CD14-positive monocyte (primary cell): ENCODE data around the gene HOXA1. TPM values are rescaled to one million over a fixed set of nuclear protein-coding genes. Genes with fewer than 3 reads are reported as not detected.

Experiments used
- DNase-seq, 3 donors: peaks; one replicate each; pipeline ENCODE4 v3.0.0-alpha.2; 2011 to 2022
- H2AFZ ChIP-seq: 2 replicates; pipeline ENCODE4 v1.6.0; 2012; ENCODE audit warnings: mild to moderate bottlenecking, low read depth, low read length, inconsistent platforms; ENCODE audit not compliant: insufficient read depth, poor library complexity, severe bottlenecking
- H3K27ac ChIP-seq, 2 donors: 1 replicate in 1 of 2; 2 replicates in 1 of 2; pipeline ENCODE4 v1.5.1; 2012 to 2013; ENCODE audit warnings: low read length in 2 of 2, control low read depth in 1 of 2, inconsistent platforms in 1 of 2, low read depth in 1 of 2, mild to moderate bottlenecking in 1 of 2
- H3K27me3 ChIP-seq, 2 donors: one replicate each; pipeline versions ENCODE4 v1.6.0 to v1.6.1; 2011 to 2013; ENCODE audit warnings: low read length in 2 of 2; ENCODE audit not compliant: control insufficient read depth in 2 of 2, insufficient read depth in 2 of 2
- H3K36me3 ChIP-seq, 2 donors: replicated peaks in 1 of 2; 1 replicate in 1 of 2; 2 replicates in 1 of 2; pipeline versions ENCODE4 v1.5.1 to v1.6.1; 2012 to 2013; ENCODE audit warnings: low read length in 2 of 2, control low read depth in 1 of 2, inconsistent platforms in 1 of 2, mild to moderate bottlenecking in 1 of 2; ENCODE audit not compliant: insufficient read depth in 2 of 2, control insufficient read depth in 1 of 2
- H3K4me1 ChIP-seq, 2 donors: 1 replicate in 1 of 2; 2 replicates in 1 of 2; pipeline versions ENCODE4 v1.5.1 to v1.6.1; 2012 to 2013; ENCODE audit warnings: low read length in 2 of 2, control low read depth in 1 of 2, inconsistent platforms in 1 of 2, mild to moderate bottlenecking in 1 of 2, moderate library complexity in 1 of 2; ENCODE audit not compliant: insufficient read depth in 2 of 2, control insufficient read depth in 1 of 2
- H3K4me2 ChIP-seq: replicated peaks from 2 replicates; pipeline ENCODE3; 2012; ENCODE audit warnings: low read length, moderate library complexity, mild to moderate bottlenecking; ENCODE audit not compliant: poor library complexity, severe bottlenecking; ENCODE audit errors: extremely low read depth
- H3K4me3 ChIP-seq, 3 experiments: fragments of 200-600 bp in 1 of 3; sonication (generic) in 1 of 3; replicated peaks in 1 of 3; 1 replicate in 2 of 3; 2 replicates in 1 of 3; pipeline ENCODE4 v1.5.1; 2011 to 2013; ENCODE audit warnings: low read length in 3 of 3, mild to moderate bottlenecking in 3 of 3, control low read depth in 2 of 3, low read depth in 2 of 3, inconsistent platforms in 1 of 3, moderate library complexity in 1 of 3
- H3K79me2 ChIP-seq: 2 replicates; pipeline ENCODE4 v1.6.0; 2012; ENCODE audit warnings: mild to moderate bottlenecking, control low read depth, inconsistent platforms, low read length, moderate library complexity; ENCODE audit not compliant: insufficient read depth
- H3K9ac ChIP-seq: 2 replicates; pipeline ENCODE4 v1.6.0; 2017; ENCODE audit warnings: low read length, mild to moderate bottlenecking; ENCODE audit not compliant: insufficient read depth, poor library complexity, severe bottlenecking
- H3K9me3 ChIP-seq, 2 donors: replicated peaks in 1 of 2; 1 replicate in 1 of 2; 2 replicates in 1 of 2; pipeline versions ENCODE4 v1.5.1 to v1.6.1; 2012 to 2013; ENCODE audit warnings: low read length in 2 of 2, control low read depth in 1 of 2; ENCODE audit not compliant: control insufficient read depth in 1 of 2, insufficient read depth in 1 of 2
- H4K20me1 ChIP-seq: 2 replicates; pipeline ENCODE4 v1.6.0; 2012; ENCODE audit warnings: mild to moderate bottlenecking, low read length, control low read depth, moderate library complexity; ENCODE audit not compliant: insufficient read depth
- H3K27ac Mint-ChIP-seq, 7 donors: one replicate each; pipeline ENCODE4 v1.8.0; 2020; ENCODE audit warnings: mild to moderate bottlenecking in 7 of 7, mixed read lengths in 7 of 7, moderate library complexity in 6 of 7, inconsistent platforms in 2 of 7
- H3K27me3 Mint-ChIP-seq, 3 donors: one replicate each; pipeline ENCODE4 v1.8.0; 2021 to 2022; ENCODE audit warnings: low read depth in 3 of 3, mild to moderate bottlenecking in 3 of 3, mixed read lengths in 3 of 3, moderate library complexity in 3 of 3, inconsistent platforms in 1 of 3
- H3K36me3 Mint-ChIP-seq, 2 donors: one replicate each; pipeline ENCODE4 v1.8.0; 2020; ENCODE audit warnings: mixed read lengths in 2 of 2, inconsistent platforms in 1 of 2, mild to moderate bottlenecking in 1 of 2
- H3K4me1 Mint-ChIP-seq: one replicate; pipeline ENCODE4 v1.8.0; 2020; ENCODE audit warnings: mild to moderate bottlenecking, mixed read lengths
- H3K4me3 Mint-ChIP-seq, 2 donors: one replicate each; pipeline ENCODE4 v1.8.0; 2020; ENCODE audit warnings: mild to moderate bottlenecking in 2 of 2, mixed read lengths in 2 of 2, moderate library complexity in 1 of 2
- H3K9me3 Mint-ChIP-seq, 7 donors: one replicate each; pipeline ENCODE4 v1.8.0; 2020 to 2022; ENCODE audit warnings: mixed read lengths in 7 of 7, mild to moderate bottlenecking in 6 of 7, moderate library complexity in 6 of 7, inconsistent platforms in 2 of 7
- CTCF ChIP-seq: fragments of 200-600 bp; IDR thresholded peaks from one replicate; pipeline ENCODE4 v1.8.0; 2022; ENCODE audit warnings: antibody characterized with exemption, mild to moderate bottlenecking
- WGBS: methylation state at CpG from one replicate; pipeline ENCODE4 v1.1.5; 2013; ENCODE audit warnings: missing lambda C conversion rate; ENCODE audit not compliant: insufficient coverage; 5-methylcytosine and 5-hydroxymethylcytosine counted together
- intact Hi-C, 2 donors: fragments of 100-400 bp; cut with micrococcal nuclease; formaldehyde crosslinking; loops; one replicate each; pipeline versions ENCODE4 v1.15.0 to v1.15.1; 2023
- polyA plus RNA-seq, 3 donors: library from polyadenylated mRNA; depleted of rRNA in 1 of 3; unstranded in 2 of 3; stranded (reverse) in 1 of 3; fragments of 300-500 nt in 2 of 3; fragments of >200 nt in 1 of 3; fragmentation: Illumina TruSeq in 2 of 3; gene quantifications; 1 replicate in 2 of 3; 2 replicates in 1 of 3; pipeline ENCODE4 v1.2.3, GENCODE V29; 2012 to 2021

HOXA1 gene
- polyA plus RNA-seq, 3 donors: 0.11 to 0.37 TPM; not detected in 1

GRCh38 chr7:27097686-27098577, 2.1 kb upstream of the HOXA1 start:
- no peak for TF ChIP-seq CTCF
- peak in 1 of 3 donors; percentile 52 for DNase-seq
- Histone ChIP-seq H3K27me3 (peaks cover 53 to 82% of the 10 kb centered on the region in 2 donors), H3K36me3 (peaks cover 9 to 32% of the 10 kb centered on the region in 2 donors), H3K4me2 (peak overlapping the region; percentile 92), H3K27ac (no peak overlapping the region), H3K9ac (no peak overlapping the region), H4K20me1 (peaks cover 59% of the 10 kb centered on the region), H2AFZ (no peak overlapping the region), H3K9me3 (peaks cover 0 to 18% of the 10 kb centered on the region in 2 donors), H3K4me3 (peak overlapping the region in 2 of 3 experiments; percentile 88 to 90), H3K4me1 (peaks cover 51 to 57% of the 10 kb centered on the region in 2 donors), H3K79me2 (peaks cover 31% of the 10 kb centered on the region)
- peak overlapping the region; percentile 89 to 95 for H3K4me3 Mint-ChIP-seq
- H3K27ac Mint-ChIP-seq: peak overlapping the region in 2 of 7 donors; percentile 82 to 92
- peaks cover 73 to 88% (median 75%) of the 10 kb centered on the region in 3 donors for H3K27me3 Mint-ChIP-seq
- peaks cover 62% of the 10 kb centered on the region for H3K4me1 Mint-ChIP-seq
- H3K9me3 Mint-ChIP-seq: peaks cover 0 to 47% (median 20%) of the 10 kb centered on the region in 7 donors
- peaks cover 52 to 64% of the 10 kb centered on the region in 2 donors for H3K36me3 Mint-ChIP-seq
- intact Hi-C loops: loop anchor here (2.0 to 10.0 kb wide), 4 partner anchors 37 to 236 kb away; partner anchors contain the start of genes HOXA7 (in 1 of the 2) and SKAP2 (in 1 of the 2)
- WGBS: 22% methylated on average over 15 of the region's 35 CpGs

- peaks cover 0 to 11% of the 10 kb centered on the region in 2 donors for H3K9me3 ChIP-seq
- Mint-ChIP-seq H3K36me3 (peaks cover 52 to 61% of the 10 kb centered on the region in 2 donors), H3K27me3 (peaks cover 74 to 88% (median 76%) of the 10 kb centered on the region in 3 donors), H3K4me1 (peaks cover 58% of the 10 kb centered on the region), H3K27ac (peak overlapping the region; percentile 82 to 95 (median 93)), H3K9me3 (peaks cover 0 to 42% (median 15%) of the 10 kb centered on the region in 7 donors), H3K4me3 (peak overlapping the region; percentile 89 to 95)
- peak overlapping the region; percentile 93 for H3K9ac ChIP-seq
- no peak for TF ChIP-seq CTCF
- H3K36me3 ChIP-seq: peaks cover 9 to 32% of the 10 kb centered on the region in 2 donors
- peaks cover 31% of the 10 kb centered on the region for H3K79me2 ChIP-seq
- DNase-seq: peak; percentile 68 to 78 (median 74)
- peaks cover 50% of the 10 kb centered on the region for H4K20me1 ChIP-seq
- under 1% methylated on average over 16 of the region's 41 CpGs for WGBS
- peak overlapping the region; percentile 79 to 90 (median 88) for H3K4me3 ChIP-seq
- peaks cover 46 to 50% of the 10 kb centered on the region in 2 donors for H3K4me1 ChIP-seq
- peak overlapping the region; percentile 92 for H3K4me2 ChIP-seq
- peak overlapping the region; percentile 82 to 92 for H3K27ac ChIP-seq
- peak overlapping the region; percentile 92 for H2AFZ ChIP-seq
- intact Hi-C loops: loop anchor here (2.0 to 10.0 kb wide), 4 partner anchors 38 to 235 kb away; partner anchors contain the start of genes HOXA7 (in 1 of the 2) and SKAP2 (in 1 of the 2)
- H3K27me3 ChIP-seq: peaks cover 55 to 83% of the 10 kb centered on the region in 2 donors
Observed at GRCh38 chr7:27096768-27097514, 1.1 kb upstream of the HOXA1 start.
